Measurements from ENCODE around the gene LBP. TPM values are rescaled to one million over a fixed set of nuclear protein-coding genes. Genes with fewer than 3 reads are reported as not detected.
"Not testable (repeated sequence)": the region's sequence is repeated elsewhere in the genome, so short reads cannot be mapped to it uniquely, and the experiment has no call there.

The LBP gene
- total RNA-seq, 1 experiment from 2014 or later = 0.15 TPM

DNA sequence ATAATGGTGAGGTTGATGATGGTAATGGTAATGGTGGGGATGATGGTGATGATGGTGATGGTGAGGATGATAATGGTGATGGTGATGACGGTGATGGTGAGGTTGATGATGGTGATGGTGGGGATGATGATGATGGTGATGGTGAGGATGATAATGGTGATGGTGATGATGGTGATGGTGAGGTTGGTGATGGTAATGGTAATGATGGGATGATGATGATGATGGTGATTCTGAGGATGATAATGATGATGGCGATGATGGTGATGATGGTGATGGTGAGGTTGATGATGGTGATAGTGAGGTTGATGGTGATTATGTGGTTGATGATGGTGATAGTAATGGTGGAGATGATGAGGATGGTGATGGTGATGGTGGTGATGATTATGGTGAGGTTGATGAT is 32.6 kb upstream of the LBP start (continued):
- TF ChIP-seq, protein P1, sequence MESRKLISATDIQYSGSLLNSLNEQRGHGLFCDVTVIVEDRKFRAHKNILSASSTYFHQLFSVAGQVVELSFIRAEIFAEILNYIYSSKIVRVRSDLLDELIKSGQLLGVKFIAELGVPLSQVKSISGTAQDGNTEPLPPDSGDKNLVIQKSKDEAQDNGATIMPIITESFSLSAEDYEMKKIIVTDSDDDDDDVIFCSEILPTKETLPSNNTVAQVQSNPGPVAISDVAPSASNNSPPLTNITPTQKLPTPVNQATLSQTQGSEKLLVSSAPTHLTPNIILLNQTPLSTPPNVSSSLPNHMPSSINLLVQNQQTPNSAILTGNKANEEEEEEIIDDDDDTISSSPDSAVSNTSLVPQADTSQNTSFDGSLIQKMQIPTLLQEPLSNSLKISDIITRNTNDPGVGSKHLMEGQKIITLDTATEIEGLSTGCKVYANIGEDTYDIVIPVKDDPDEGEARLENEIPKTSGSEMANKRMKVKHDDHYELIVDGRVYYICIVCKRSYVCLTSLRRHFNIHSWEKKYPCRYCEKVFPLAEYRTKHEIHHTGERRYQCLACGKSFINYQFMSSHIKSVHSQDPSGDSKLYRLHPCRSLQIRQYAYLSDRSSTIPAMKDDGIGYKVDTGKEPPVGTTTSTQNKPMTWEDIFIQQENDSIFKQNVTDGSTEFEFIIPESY (IDR thresholded peaks at IDR 0.05; ENCODE audit: extremely low read depth, insufficient replicate concordance, low read length) = no peak
- TF ChIP-seq SRF (IDR thresholded peaks at IDR 0.05; ENCODE audit: low read depth) = no peak

DNA sequence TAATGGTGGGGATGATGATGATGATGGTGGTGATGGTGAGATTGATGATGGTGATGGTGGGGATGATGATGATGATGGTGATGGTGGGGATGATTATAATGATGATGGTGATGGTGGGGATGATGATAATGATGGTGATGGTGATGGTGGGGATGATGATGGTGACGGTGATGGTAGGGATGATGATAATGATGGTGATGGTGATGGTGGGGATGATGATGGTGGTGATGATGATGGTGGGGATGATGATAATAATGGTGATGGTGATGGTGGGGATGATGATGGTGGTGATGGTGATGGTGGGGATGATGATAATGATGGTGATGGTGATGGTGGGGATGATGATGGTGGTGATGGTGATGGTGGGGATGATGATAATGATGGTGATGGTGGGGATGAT is 31.9 kb upstream of the LBP start:
- H3K4me1 ChIP-seq (ENCODE audit: control insufficient read depth in 1 of 2, insufficient read depth in 2 of 2, low read length in 2 of 2); H3K9me2 ChIP-seq (ENCODE audit: insufficient read depth); ATAC-seq; H3K36me3 ChIP-seq (ENCODE audit: control insufficient read depth in 1 of 2, insufficient read depth in 2 of 2, low read length in 2 of 2); CTCF ChIA-PET; H3K4me3 ChIP-seq (replicated peaks in 1 of 2; ENCODE audit: low read depth in 1 of 2, low read length in 2 of 2); H2AFZ ChIP-seq (ENCODE audit: low read depth, low read length, poor library complexity, severe bottlenecking); H3K27ac ChIP-seq (ENCODE audit: low read depth, low read length); H3K4me2 ChIP-seq (ENCODE audit: low read length); DNase-seq (ENCODE audit: low read depth, low spot score); intact Hi-C loops (cut with micrococcal nuclease); H4K20me1 ChIP-seq (ENCODE audit: insufficient read depth); POLR2A ChIA-PET; H3K9me3 ChIP-seq (ENCODE audit: control insufficient read depth in 1 of 2, insufficient read depth in 1 of 2, low read depth in 1 of 2, low read length in 2 of 2); H3K79me2 ChIP-seq (ENCODE audit: insufficient read depth, low read length); H3K9ac ChIP-seq (ENCODE audit: low read length); BruUV-seq (replicated peaks); RAD21 ChIA-PET (ENCODE audit: low non-redundant PET in 1 of 2, low total read pairs in 2 of 2, uncharacterized antibody in 2 of 2, unreplicated experiment in 2 of 2): not testable (repeated sequence)
- H3K27me3 ChIP-seq (ENCODE audit: insufficient read depth, low read length) = 0 out of 2 replicates have a peak, but pooled peaks cover 10% of the 10 kb centered on the region

DNA sequence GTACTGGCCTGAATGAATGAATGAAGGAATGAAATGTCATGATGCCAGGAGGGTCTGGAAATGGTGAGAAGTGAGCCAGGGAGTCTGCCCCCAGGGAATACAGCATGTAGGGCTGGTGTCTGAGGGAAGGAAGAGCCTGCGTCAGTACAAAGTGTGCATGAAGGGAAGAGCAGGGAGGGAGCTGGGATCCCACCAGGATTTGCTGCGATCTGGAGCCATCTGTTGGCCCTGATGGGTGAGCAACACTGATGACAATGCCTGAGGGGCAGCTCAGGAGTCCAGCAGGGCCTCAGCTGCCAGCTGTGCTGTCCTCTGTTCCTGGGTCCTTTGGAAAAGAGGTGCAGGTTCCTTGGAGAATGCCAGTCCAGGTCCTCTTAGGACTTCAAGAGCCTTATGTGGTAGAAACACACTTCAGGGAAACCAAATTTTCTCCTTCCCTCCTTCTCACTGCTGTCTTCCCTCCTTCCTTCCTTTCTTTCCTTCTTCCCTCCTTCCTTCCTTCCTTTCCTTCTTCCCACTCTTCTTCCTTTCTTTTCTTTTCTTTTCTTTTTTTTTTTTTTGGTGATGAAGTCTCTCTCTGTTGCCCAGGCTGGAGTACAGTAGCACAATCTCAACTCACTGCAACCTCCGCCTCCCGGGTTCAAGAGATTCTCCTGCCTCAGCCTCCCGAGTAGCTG is 30.9 kb upstream of the LBP start:
- ChIA-PET POLR2A (no interaction called here), CTCF (no interaction called here), RAD21 (ENCODE audit: low non-redundant PET in 1 of 2, low total read pairs in 2 of 2, uncharacterized antibody in 2 of 2, unreplicated experiment in 2 of 2) (no interaction called here)
- no peaks in the 10 kb centered on the region for H3K9me2 ChIP-seq (ENCODE audit: insufficient read depth)
- no peak overlapping the region for H2AFZ ChIP-seq (ENCODE audit: low read depth, low read length, poor library complexity, severe bottlenecking)
- no peaks in the 10 kb centered on the region for H3K36me3 ChIP-seq (ENCODE audit: control insufficient read depth in 1 of 2, insufficient read depth in 2 of 2, low read length in 2 of 2)
- no peaks in the 10 kb centered on the region for H3K9me3 ChIP-seq (ENCODE audit: control insufficient read depth in 1 of 2, insufficient read depth in 1 of 2, low read depth in 1 of 2, low read length in 2 of 2)
- no peaks in the 10 kb centered on the region for H3K4me1 ChIP-seq (ENCODE audit: control insufficient read depth in 1 of 2, insufficient read depth in 2 of 2, low read length in 2 of 2)
- peaks cover 17% of the 10 kb centered on the region; the same call in 1 of the 2 replicates for H3K27me3 ChIP-seq (ENCODE audit: insufficient read depth, low read length)
- H3K27ac ChIP-seq (ENCODE audit: low read depth, low read length) = no peak overlapping the region
- ATAC-seq (no peak), DNase-seq (ENCODE audit: low read depth, low spot score) (no peak)
- no peak overlapping the region for H3K9ac ChIP-seq (ENCODE audit: low read length)
- intact Hi-C loops (cut with micrococcal nuclease) = no loop called here
- H3K4me2 ChIP-seq (ENCODE audit: low read length) = no peak overlapping the region
- H4K20me1 ChIP-seq (ENCODE audit: insufficient read depth) = no peaks in the 10 kb centered on the region
- no peak overlapping the region for H3K4me3 ChIP-seq (replicated peaks in 1 of 2; ENCODE audit: low read depth in 1 of 2, low read length in 2 of 2)
- no peaks in the 10 kb centered on the region for H3K79me2 ChIP-seq (ENCODE audit: insufficient read depth, low read length)
- no TSS peak for BruUV-seq (replicated peaks)
- TF ChIP-seq TCF7L2 (IDR thresholded peaks at IDR 0.05; ENCODE audit: borderline replicate concordance, extremely low read depth, insufficient read depth, insufficient read length) (no peak), ZFX (IDR thresholded peaks at IDR 0.05) (no peak), POLR2AphosphoS5 (IDR thresholded peaks at IDR 0.05; ENCODE audit: low read depth, low read length) (no peak), SRF (IDR thresholded peaks at IDR 0.05; ENCODE audit: low read depth) (no peak)
- TF ChIP-seq, protein P2, sequence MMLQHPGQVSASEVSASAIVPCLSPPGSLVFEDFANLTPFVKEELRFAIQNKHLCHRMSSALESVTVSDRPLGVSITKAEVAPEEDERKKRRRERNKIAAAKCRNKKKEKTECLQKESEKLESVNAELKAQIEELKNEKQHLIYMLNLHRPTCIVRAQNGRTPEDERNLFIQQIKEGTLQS (IDR thresholded peaks at IDR 0.05) = no peak
- TF ChIP-seq, protein P3, sequence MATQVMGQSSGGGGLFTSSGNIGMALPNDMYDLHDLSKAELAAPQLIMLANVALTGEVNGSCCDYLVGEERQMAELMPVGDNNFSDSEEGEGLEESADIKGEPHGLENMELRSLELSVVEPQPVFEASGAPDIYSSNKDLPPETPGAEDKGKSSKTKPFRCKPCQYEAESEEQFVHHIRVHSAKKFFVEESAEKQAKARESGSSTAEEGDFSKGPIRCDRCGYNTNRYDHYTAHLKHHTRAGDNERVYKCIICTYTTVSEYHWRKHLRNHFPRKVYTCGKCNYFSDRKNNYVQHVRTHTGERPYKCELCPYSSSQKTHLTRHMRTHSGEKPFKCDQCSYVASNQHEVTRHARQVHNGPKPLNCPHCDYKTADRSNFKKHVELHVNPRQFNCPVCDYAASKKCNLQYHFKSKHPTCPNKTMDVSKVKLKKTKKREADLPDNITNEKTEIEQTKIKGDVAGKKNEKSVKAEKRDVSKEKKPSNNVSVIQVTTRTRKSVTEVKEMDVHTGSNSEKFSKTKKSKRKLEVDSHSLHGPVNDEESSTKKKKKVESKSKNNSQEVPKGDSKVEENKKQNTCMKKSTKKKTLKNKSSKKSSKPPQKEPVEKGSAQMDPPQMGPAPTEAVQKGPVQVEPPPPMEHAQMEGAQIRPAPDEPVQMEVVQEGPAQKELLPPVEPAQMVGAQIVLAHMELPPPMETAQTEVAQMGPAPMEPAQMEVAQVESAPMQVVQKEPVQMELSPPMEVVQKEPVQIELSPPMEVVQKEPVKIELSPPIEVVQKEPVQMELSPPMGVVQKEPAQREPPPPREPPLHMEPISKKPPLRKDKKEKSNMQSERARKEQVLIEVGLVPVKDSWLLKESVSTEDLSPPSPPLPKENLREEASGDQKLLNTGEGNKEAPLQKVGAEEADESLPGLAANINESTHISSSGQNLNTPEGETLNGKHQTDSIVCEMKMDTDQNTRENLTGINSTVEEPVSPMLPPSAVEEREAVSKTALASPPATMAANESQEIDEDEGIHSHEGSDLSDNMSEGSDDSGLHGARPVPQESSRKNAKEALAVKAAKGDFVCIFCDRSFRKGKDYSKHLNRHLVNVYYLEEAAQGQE (IDR thresholded peaks at IDR 0.05; ENCODE audit: low read depth) = no peak
- TF ChIP-seq, protein P4, sequence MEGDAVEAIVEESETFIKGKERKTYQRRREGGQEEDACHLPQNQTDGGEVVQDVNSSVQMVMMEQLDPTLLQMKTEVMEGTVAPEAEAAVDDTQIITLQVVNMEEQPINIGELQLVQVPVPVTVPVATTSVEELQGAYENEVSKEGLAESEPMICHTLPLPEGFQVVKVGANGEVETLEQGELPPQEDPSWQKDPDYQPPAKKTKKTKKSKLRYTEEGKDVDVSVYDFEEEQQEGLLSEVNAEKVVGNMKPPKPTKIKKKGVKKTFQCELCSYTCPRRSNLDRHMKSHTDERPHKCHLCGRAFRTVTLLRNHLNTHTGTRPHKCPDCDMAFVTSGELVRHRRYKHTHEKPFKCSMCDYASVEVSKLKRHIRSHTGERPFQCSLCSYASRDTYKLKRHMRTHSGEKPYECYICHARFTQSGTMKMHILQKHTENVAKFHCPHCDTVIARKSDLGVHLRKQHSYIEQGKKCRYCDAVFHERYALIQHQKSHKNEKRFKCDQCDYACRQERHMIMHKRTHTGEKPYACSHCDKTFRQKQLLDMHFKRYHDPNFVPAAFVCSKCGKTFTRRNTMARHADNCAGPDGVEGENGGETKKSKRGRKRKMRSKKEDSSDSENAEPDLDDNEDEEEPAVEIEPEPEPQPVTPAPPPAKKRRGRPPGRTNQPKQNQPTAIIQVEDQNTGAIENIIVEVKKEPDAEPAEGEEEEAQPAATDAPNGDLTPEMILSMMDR (IDR thresholded peaks at IDR 0.05 in 2 of 3, conservative IDR thresholded peaks at IDR 0.05 in 1 of 3; ENCODE audit: borderline replicate concordance in 1 of 3, insufficient read depth in 1 of 3, low read depth in 2 of 3, low read length in 2 of 3) = no peak

Data from HCT116 (cell line).